Neural crest cell (in vitro differentiated cells): Measurements from ENCODE around the gene LRRC23. TPM values are rescaled to one million over a fixed set of nuclear protein-coding genes. Genes with fewer than 3 reads are reported as not detected.
"Not testable (repeated sequence)": the region's sequence is repeated elsewhere in the genome, so short reads cannot be mapped to it uniquely, and the experiment has no call there.

Experiments used
- DNase-seq: peaks from one replicate; pipeline ENCODE4 v3.0.0; 2021; ENCODE audit warnings: low read depth, mixed read lengths, low spot score
- H3K27ac Mint-ChIP-seq: one replicate; pipeline ENCODE4 v1.8.0; 2021; ENCODE audit warnings: mild to moderate bottlenecking, mixed read lengths; ENCODE audit not compliant: unreplicated experiment
- H3K27me3 Mint-ChIP-seq: 2 replicates; pipeline ENCODE4 v1.8.0; 2021; ENCODE audit warnings: low read depth, mild to moderate bottlenecking, mixed read lengths
- H3K36me3 Mint-ChIP-seq: 2 replicates; pipeline ENCODE4 v1.8.0; 2021; ENCODE audit warnings: low read depth, mild to moderate bottlenecking, mixed read lengths
- H3K4me1 Mint-ChIP-seq: 2 replicates; pipeline ENCODE4 v1.8.0; 2021; ENCODE audit warnings: mixed read lengths
- H3K4me3 Mint-ChIP-seq: one replicate; pipeline ENCODE4 v1.8.0; 2021; ENCODE audit warnings: mild to moderate bottlenecking, mixed read lengths
- H3K9me3 Mint-ChIP-seq: 2 replicates; pipeline ENCODE4 v1.8.0; 2021; ENCODE audit warnings: mixed read lengths
- total RNA-seq: library from RNA; stranded (reverse); gene quantifications from 2 replicates; pipeline ENCODE4 v1.2.1, GENCODE V29; 2021
- TF ChIP-seq, protein P1 (sequence below): fragments of 200-600 bp; sonication (generic); conservative IDR thresholded peaks from 2 replicates; pipeline ENCODE4 v1.5.0; 2021; ENCODE audit warnings: antibody characterized with exemption, mild to moderate bottlenecking

Gene LRRC23
- total RNA-seq, 1 donor from 2014 or later = 4.8 TPM

DNA sequence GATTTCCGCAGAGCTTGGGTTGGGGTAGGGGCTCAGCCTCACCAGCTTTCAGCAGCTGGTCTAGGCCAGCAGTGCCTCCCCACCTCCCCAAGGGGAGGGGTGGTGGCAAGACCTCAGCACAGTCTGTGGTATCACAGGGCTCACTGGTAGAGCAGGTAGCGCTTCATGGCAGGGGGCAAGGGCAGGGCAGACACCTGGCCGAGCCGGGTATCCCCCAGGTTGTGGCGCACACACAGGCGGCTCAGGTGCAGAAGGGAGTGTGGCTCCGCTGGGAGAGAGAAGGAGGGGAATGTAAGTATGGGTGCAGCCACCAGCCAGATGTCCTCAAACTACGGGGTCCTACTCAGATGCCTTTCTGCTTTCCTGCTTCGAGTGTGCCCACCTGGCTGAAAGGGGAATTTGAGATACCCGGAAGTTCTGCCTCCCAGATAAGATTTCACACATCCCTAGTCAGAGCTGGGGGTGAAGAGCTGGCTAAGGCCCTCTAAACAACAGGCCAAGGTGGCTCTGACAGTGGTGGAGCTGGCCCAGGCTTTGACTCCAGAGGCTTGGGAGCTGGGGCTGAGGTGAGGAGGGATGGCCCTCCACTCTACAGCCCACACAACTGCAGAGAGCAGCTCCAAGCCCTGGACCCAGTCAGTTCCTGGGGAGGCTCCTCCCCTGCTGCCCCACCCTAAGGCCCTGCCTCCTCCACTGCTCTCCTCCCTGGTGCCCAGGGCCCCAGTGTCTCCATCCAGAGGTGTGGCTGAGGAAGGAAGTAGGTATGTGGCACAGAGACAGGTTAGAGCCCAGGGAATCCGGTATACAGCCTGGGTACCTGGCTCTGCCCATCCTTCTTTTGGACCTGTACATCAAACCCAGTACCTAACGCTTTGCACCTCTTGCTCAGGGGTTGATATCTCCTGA lies 33.3 kb upstream of the LRRC23 start:
- TF ChIP-seq, protein P1, sequence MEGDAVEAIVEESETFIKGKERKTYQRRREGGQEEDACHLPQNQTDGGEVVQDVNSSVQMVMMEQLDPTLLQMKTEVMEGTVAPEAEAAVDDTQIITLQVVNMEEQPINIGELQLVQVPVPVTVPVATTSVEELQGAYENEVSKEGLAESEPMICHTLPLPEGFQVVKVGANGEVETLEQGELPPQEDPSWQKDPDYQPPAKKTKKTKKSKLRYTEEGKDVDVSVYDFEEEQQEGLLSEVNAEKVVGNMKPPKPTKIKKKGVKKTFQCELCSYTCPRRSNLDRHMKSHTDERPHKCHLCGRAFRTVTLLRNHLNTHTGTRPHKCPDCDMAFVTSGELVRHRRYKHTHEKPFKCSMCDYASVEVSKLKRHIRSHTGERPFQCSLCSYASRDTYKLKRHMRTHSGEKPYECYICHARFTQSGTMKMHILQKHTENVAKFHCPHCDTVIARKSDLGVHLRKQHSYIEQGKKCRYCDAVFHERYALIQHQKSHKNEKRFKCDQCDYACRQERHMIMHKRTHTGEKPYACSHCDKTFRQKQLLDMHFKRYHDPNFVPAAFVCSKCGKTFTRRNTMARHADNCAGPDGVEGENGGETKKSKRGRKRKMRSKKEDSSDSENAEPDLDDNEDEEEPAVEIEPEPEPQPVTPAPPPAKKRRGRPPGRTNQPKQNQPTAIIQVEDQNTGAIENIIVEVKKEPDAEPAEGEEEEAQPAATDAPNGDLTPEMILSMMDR = no peak
- Mint-ChIP-seq H3K9me3 (no peaks in the 10 kb centered on the region), H3K4me1 (peaks cover 52% of the 10 kb centered on the region), H3K4me3 (peak overlapping the region; percentile 97), H3K36me3 (peaks cover 21% of the 10 kb centered on the region), H3K27me3 (peaks cover 15% of the 10 kb centered on the region), H3K27ac (no peak overlapping the region)
- no peak for DNase-seq

DNA sequence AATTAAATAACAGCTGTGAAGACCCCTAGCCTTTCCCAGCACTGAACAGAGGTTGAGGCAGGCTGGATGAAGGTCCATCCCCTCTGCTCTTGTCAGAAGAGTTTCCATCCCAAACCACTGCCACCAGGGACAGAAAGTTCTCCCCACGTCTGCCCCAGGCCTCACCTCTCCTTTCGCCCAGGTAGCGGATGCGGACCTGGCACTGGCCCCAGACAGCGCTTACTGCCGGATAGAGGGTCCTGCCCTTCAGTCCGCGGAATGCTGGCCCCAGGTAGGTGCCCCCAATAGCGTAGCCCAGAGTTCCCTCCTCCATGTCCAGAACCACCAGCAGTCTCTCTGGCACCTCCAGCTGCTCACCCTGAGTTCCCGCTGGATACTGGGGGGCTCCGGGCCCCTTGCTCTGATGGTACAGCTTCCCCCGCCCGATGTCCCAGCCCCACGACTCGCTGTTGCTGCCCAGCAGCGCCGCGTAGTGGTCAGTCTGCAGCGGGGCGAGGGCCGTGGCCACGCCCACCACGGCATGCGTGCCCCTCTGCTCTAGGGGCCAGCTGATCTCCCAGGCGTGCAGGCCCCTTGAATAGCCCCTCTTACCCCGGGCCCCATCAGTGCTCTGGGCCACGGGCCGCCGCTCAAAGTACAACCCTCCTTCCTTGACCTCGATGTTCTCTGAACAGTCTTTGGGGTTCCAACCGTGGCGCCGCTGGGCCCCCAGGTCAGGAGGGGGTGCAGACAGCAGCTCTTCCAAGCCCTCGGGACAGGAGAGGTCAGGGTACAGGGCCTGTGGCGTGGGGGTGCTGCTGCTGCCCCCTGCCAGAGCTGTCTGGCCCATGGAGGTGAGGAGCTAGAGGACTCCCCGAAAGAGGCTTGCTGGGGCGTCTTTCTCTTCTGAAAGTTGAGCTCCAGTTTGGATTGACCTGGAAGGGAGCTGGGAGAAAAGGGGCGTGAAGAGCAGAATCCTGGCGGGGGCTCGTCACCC lies 32.3 kb upstream of the LRRC23 start:
- peak overlapping the region; percentile 97 for H3K4me3 Mint-ChIP-seq
- H3K27ac Mint-ChIP-seq = peak overlapping the region; percentile 50
- DNase-seq = peak; percentile 96
- peaks cover 15% of the 10 kb centered on the region for H3K27me3 Mint-ChIP-seq
- peaks cover 46% of the 10 kb centered on the region for H3K4me1 Mint-ChIP-seq
- no peaks in the 10 kb centered on the region for H3K9me3 Mint-ChIP-seq
- TF ChIP-seq, protein P1 = peak; percentile 100
- H3K36me3 Mint-ChIP-seq = peaks cover 25% of the 10 kb centered on the region

DNA sequence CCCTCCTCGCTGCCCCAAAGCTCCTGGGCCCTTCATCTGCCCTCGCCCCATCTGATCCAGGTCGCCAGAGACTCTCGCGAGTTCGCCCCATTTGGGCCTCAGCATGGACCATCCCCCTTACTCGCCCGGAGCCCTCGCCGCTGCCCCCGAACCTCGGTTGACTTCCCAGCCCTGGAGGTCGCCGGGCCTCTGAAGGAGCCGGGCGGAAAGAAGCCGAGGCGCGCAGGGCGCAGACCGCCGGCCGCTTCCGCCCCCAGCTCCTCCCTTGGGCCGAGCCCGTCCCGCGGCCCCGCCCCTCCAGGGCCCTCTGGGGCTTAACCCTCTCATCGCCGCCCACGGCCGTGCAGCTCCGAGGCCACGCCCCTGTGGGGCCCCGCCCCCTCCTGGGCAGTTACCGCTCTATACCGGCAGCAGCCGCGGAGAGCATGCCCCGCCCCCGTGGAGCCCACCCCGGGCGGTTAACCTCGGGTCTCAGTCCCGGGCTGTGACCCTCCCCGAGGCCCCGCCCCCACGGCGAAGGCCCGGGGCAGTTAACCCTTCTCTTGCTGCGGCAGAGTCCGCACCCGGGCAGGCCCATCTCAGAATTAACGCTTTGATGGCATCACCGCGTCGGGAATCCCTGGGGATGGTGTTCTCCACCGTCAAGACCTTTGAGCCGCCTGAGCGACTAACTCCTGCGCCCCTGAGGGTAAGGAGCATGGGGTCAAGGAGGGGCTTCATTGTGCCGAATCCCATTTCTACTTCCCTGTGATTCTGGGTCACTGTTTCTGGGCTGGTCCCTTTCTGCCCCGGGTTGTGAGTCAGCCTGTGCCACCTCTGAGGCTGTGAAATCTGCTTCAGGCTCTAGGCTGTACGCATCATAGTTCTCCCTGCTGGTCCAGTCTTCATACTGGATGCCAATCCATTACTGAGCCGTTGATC lies 31.3 kb upstream of the LRRC23 start, which contains the start of gene SPSB2:
SPSB2 (minus strand) TSS at position 210 of the 921 bp plus-strand sequence. CDS start 402 bp downstream, outside the sequence.
- peak within 1 kb of the TSS; percentile 50 for H3K27ac Mint-ChIP-seq
- H3K9me3 Mint-ChIP-seq = no peaks in the 10 kb centered on the region
- peaks cover 26% of the 10 kb centered on the region for H3K36me3 Mint-ChIP-seq
- DNase-seq = peak; percentile 100
- TF ChIP-seq, protein P1 = no peak
- peak within 1 kb of the TSS; percentile 97 for H3K4me3 Mint-ChIP-seq
- H3K4me1 Mint-ChIP-seq = peaks cover 42% of the 10 kb centered on the region
- H3K27me3 Mint-ChIP-seq = peaks cover 15% of the 10 kb centered on the region

DNA sequence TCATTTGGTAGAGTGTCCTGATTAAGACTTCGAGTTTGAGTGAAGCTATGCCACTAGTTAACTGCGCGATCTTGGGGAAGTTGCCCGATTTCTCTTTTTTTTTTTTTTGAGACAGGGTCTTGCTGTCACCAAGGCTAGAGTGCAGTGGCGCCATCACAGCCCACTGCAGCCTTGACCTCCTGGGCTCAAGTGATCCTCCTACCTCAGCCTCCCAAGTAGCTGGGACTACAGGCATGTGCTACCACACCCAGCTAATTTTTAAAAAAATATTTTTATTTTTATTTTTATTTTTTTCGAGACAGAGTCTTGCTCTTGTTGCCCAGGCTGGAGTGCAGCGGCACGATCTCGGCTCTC lies 30.6 kb upstream of the LRRC23 start:
- H3K4me1 Mint-ChIP-seq = peaks cover 36% of the 10 kb centered on the region
- not testable (repeated sequence) for DNase-seq, H3K9me3 Mint-ChIP-seq, H3K27me3 Mint-ChIP-seq, H3K27ac Mint-ChIP-seq
- H3K36me3 Mint-ChIP-seq = peaks cover 22% of the 10 kb centered on the region
- peak overlapping the region; percentile 97 for H3K4me3 Mint-ChIP-seq

DNA sequence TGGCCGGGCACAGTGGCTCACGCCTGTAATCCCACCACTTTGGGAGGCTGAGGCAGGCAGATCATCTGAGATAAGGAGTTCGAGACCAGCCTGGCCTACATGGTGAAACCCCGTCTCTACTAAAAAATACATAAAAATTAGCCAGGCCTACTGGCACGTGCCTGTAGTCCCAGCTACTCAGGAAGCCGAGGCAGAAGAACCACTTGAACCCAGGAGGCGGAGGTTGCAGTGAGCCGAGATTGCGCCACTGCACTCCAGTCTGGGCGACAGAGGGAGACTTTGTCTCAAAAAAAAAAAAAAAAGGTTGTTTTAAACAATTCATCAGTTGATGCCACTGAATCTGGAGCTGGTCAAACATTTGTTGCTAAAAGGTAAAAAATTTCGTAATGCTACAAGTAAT lies 24.8 kb upstream of the LRRC23 start:
- not testable (repeated sequence) for H3K4me3 Mint-ChIP-seq, H3K27me3 Mint-ChIP-seq, H3K36me3 Mint-ChIP-seq, DNase-seq, H3K4me1 Mint-ChIP-seq, H3K9me3 Mint-ChIP-seq, H3K27ac Mint-ChIP-seq
